ENCODE measurements around the gene IL15RA.
A peak's percentile ranks its signal among the peaks of the same experiment; 100 is the strongest.
"Not testable (repeated sequence)": the region's sequence is repeated elsewhere in the genome, so short reads cannot be mapped to it uniquely, and the experiment has no call there.

Gene IL15RA

GRCh38 chr10:5970527-5970926, 6.8 kb downstream of the IL15RA start:
- TF ChIP-seq POLR2A (IDR thresholded peaks at IDR 0.05; ENCODE audit: low read length) (no peak), GATA1 (IDR thresholded peaks at IDR 0.05; ENCODE audit: low read depth, low read length) (no peak)
- DNase-seq = no peak

GRCh38 chr10:5970066-5970465, 7.3 kb downstream of the IL15RA start:
- TF ChIP-seq GATA1 (IDR thresholded peaks at IDR 0.05; ENCODE audit: low read depth, low read length) = no peak
- TF ChIP-seq POLR2A (IDR thresholded peaks at IDR 0.05; ENCODE audit: low read length) = no peak
- DNase-seq = no peak

GRCh38 chr10:5968681-5969453, 8.5 kb downstream of the IL15RA start:
- DNase-seq = no peak
- TF ChIP-seq POLR2A (IDR thresholded peaks at IDR 0.05; ENCODE audit: low read length) (no peak), GATA1 (IDR thresholded peaks at IDR 0.05; ENCODE audit: low read depth, low read length) (no peak)

- TF ChIP-seq POLR2A (IDR thresholded peaks at IDR 0.05; ENCODE audit: low read length) (no peak), GATA1 (IDR thresholded peaks at IDR 0.05; ENCODE audit: low read depth, low read length) (no peak)
These were observed 9.2 kb downstream of the IL15RA start for GRCh38 chr10:5968037-5968680.

GRCh38 chr10:5965266-5965665, 12.1 kb downstream of the IL15RA start:
- no peak for TF ChIP-seq POLR2A (IDR thresholded peaks at IDR 0.05; ENCODE audit: low read length)
- TF ChIP-seq GATA1 (IDR thresholded peaks at IDR 0.05; ENCODE audit: low read depth, low read length) = no peak
- no peak for DNase-seq

More at GRCh38 chr10:5968037-5968680, 9.2 kb downstream of the IL15RA start:
- DNase-seq = peak in 1 of 2 experiments; percentile 17

GRCh38 chr10:5964736-5965135, 12.6 kb downstream of the IL15RA start:
- DNase-seq = no peak

GRCh38 chr10:5963591-5963990, 13.8 kb downstream of the IL15RA start:
- DNase-seq = no peak
- TF ChIP-seq GATA1 (IDR thresholded peaks at IDR 0.05; ENCODE audit: low read depth, low read length) (no peak), POLR2A (IDR thresholded peaks at IDR 0.05; ENCODE audit: low read length) (no peak)

More at GRCh38 chr10:5964736-5965135, 12.6 kb downstream of the IL15RA start:
- TF ChIP-seq POLR2A (IDR thresholded peaks at IDR 0.05; ENCODE audit: low read length) = no peak
- TF ChIP-seq GATA1 (IDR thresholded peaks at IDR 0.05; ENCODE audit: low read depth, low read length) = no peak

- no peak for TF ChIP-seq POLR2A (IDR thresholded peaks at IDR 0.05; ENCODE audit: low read length)
- no peak for TF ChIP-seq GATA1 (IDR thresholded peaks at IDR 0.05; ENCODE audit: low read depth, low read length)
- no peak for DNase-seq
These were observed 14.3 kb downstream of the IL15RA start for GRCh38 chr10:5963071-5963470.

- DNase-seq = not testable (repeated sequence)
These were observed 14.9 kb downstream of the IL15RA start for GRCh38 chr10:5962358-5962940.

- no peak for TF ChIP-seq GATA1 (IDR thresholded peaks at IDR 0.05; ENCODE audit: low read depth, low read length)
These were observed 15.8 kb downstream of the IL15RA start for GRCh38 chr10:5961405-5962100.

GRCh38 chr10:5960973-5961275, 16.4 kb downstream of the IL15RA start:
- DNase-seq = not testable (repeated sequence)

More at GRCh38 chr10:5961405-5962100, 15.8 kb downstream of the IL15RA start:
- DNase-seq = no peak

- DNase-seq = no peak
- TF ChIP-seq GATA1 (IDR thresholded peaks at IDR 0.05; ENCODE audit: low read depth, low read length) (no peak), POLR2A (IDR thresholded peaks at IDR 0.05; ENCODE audit: low read length) (peak; percentile 31)
These were observed 17.0 kb downstream of the IL15RA start for GRCh38 chr10:5960070-5960972.

GRCh38 chr10:5959581-5960069, 17.7 kb downstream of the IL15RA start:
- TF ChIP-seq GATA1 (IDR thresholded peaks at IDR 0.05; ENCODE audit: low read depth, low read length) (no peak), POLR2A (IDR thresholded peaks at IDR 0.05; ENCODE audit: low read length) (peak; percentile 52)
- DNase-seq = no peak

Data from erythroblast (primary cell).